Small intestine (tissue), 7 donors: ENCODE measurements around the gene MS4A7. TPM values are rescaled to one million over a fixed set of nuclear protein-coding genes. Genes with fewer than 3 reads are reported as not detected.
A peak's percentile ranks its signal among the peaks of the same experiment; 100 is the strongest.

Experiments used
- DNase-seq, 2 donors: peaks; one replicate each; pipeline versions ENCODE4 v3.0.0 to v3.0.0-alpha.2; 2013
- FAIRE-seq: peaks from 2 replicates; lab custom pipeline; 2012; peaks lifted over from hg19 to GRCh38; lab: Jason Lieb, UNC
- H3K27ac ChIP-seq, 3 donors: one replicate each; pipeline ENCODE4 v1.5.1; 2013; ENCODE audit warnings: low read length in 2 of 3, mild to moderate bottlenecking in 2 of 3, control low read depth in 1 of 3, inconsistent platforms in 1 of 3, low read depth in 1 of 3, moderate library complexity in 1 of 3
- H3K27me3 ChIP-seq, 3 donors: one replicate each; pipeline ENCODE4 v1.6.1; 2013; ENCODE audit warnings: low read length in 3 of 3, inconsistent platforms in 1 of 3; ENCODE audit not compliant: control insufficient read depth in 3 of 3, insufficient read depth in 3 of 3
- H3K36me3 ChIP-seq, 3 donors: one replicate each; pipeline ENCODE4 v1.6.1; 2013; ENCODE audit warnings: low read length in 3 of 3, inconsistent platforms in 1 of 3, low read depth in 1 of 3, mild to moderate bottlenecking in 1 of 3, moderate library complexity in 1 of 3; ENCODE audit not compliant: control insufficient read depth in 3 of 3, insufficient read depth in 2 of 3
- H3K4me1 ChIP-seq, 3 donors: one replicate each; pipeline ENCODE4 v1.6.1; 2013; ENCODE audit warnings: low read length in 2 of 3, inconsistent platforms in 1 of 3, low read depth in 1 of 3, mild to moderate bottlenecking in 1 of 3, moderate library complexity in 1 of 3; ENCODE audit not compliant: control insufficient read depth in 3 of 3, insufficient read depth in 2 of 3
- H3K4me3 ChIP-seq, 3 donors: one replicate each; pipeline ENCODE4 v1.5.1; 2013; ENCODE audit warnings: low read length in 3 of 3, control low read depth in 1 of 3, inconsistent platforms in 1 of 3, low read depth in 1 of 3, mild to moderate bottlenecking in 1 of 3, moderate library complexity in 1 of 3
- H3K9me3 ChIP-seq, 2 donors: one replicate each; pipeline ENCODE4 v1.6.1; 2013; ENCODE audit warnings: low read depth in 1 of 2, low read length in 1 of 2; ENCODE audit not compliant: control insufficient read depth in 2 of 2, insufficient read depth in 1 of 2
- WGBS, 3 donors: extraction: QIAGEN DNeasy Blood & Tissue Kit; methylation state at CpG; one replicate each; pipeline ENCODE4 v1.1.7; 2013; 5-methylcytosine and 5-hydroxymethylcytosine counted together
- polyA plus RNA-seq, 4 donors: library from polyadenylated mRNA; stranded (reverse) in 3 of 4; unstranded in 1 of 4; fragments of 200-250 nt in 3 of 4; fragments of 120-200 nt in 1 of 4; gene quantifications; one replicate each; pipeline versions ENCODE4 v1.2.1 to v1.2.3, GENCODE V29; 2013
- donor health status: healthy with polysubstance abuse.
- donor health status: control.
- donor health status: control.
- donor health status: Bipolar disorder and iron deficiency.
- donor health status: healthy.

The MS4A7 gene
- polyA plus RNA-seq, 4 donors, result 2.2 to 13.2 (median 9.8) TPM

DNA sequence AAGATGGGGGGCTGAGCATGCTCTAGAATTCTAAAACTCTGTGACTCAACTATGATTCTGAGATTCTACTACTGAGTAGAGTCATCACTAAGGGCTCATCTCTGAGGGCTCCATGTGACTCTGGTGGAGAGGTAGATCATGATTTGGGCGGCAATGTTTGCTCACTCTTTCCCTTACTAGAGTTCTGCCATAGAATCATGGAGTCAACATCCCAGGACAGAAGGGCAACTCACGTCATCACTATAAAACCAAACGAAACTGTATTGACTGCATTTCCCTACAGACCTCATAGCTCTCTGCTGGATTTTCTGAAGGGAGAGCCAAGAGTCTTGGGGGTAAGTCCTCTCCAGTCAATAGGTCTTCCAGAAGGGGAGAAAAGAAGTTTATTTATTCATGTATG, 18.1 kb downstream of the MS4A7 start, which contains the start of gene MS4A14:
Gene MS4A14 (plus strand): TSS at position 78 of the 400 bp plus-strand sequence. CDS start 120 bp downstream, at position 198.
- FAIRE-seq, result no peak
- no peak for DNase-seq
- no peak within 1 kb of the TSS for H3K4me3 ChIP-seq
- H3K27ac ChIP-seq, result no peak within 1 kb of the TSS
- H3K36me3 ChIP-seq, result no peaks in the 10 kb centered on the region
- no peaks in the 10 kb centered on the region for H3K4me1 ChIP-seq
- H3K27me3 ChIP-seq, result no peaks in the 10 kb centered on the region
- H3K9me3 ChIP-seq, result no peaks in the 10 kb centered on the region
- WGBS, 3 donors, result 58 to 69% (median 59%) methylated on average over 3 of the region's 3 CpGs

- Histone ChIP-seq H3K36me3 (no peaks in the 10 kb centered on the region), H3K27ac (no peak overlapping the region), H3K9me3 (no peaks in the 10 kb centered on the region), H3K4me3 (no peak overlapping the region), H3K27me3 (no peaks in the 10 kb centered on the region), H3K4me1 (no peaks in the 10 kb centered on the region)
- DNase-seq (no peak), FAIRE-seq (no peak)
- WGBS, 3 donors, result 0 to 11% (median 7%) methylated on average over 1 of the region's 1 CpG
These were observed 18.5 kb downstream of the MS4A7 start for GRCh38 chr11:60396799-60397198.

DNA sequence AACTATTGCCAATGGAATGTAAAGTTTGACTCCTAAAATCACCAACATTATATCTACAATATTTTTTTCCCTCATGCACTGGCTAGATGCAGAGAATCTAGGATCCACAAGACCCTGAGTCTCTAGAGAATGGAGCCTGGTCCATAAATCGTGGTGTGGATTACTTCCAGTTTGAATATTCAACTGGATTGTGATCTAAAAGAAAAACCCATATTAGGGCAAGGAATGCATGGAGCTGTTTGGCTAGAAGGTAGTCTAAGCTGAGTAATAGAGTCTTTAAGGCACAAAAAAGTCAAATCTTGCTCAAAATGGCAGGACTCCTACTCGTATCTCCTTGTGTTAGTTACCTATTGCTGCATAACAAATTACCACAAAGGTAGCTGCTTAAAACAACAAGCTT, 41.7 kb downstream of the MS4A7 start:
- Histone ChIP-seq H3K4me3 (no peak overlapping the region), H3K36me3 (no peaks in the 10 kb centered on the region), H3K9me3 (no peaks in the 10 kb centered on the region), H3K27ac (no peak overlapping the region), H3K27me3 (peaks cover 0 to 3% (median 0%) of the 10 kb centered on the region in 3 donors), H3K4me1 (no peaks in the 10 kb centered on the region)
- WGBS, 3 donors, result 19 to 26% (median 23%) methylated on average over 2 of the region's 2 CpGs
- FAIRE-seq, result no peak
- DNase-seq, result no peak

GRCh38 chr11:60422609-60423008, 44.3 kb downstream of the MS4A7 start:
- DNase-seq, result no peak
- no peak for FAIRE-seq
- H3K4me1 ChIP-seq, result no peaks in the 10 kb centered on the region
- WGBS, 3 donors, result 50 to 84% (median 60%) methylated on average over 1 of the region's 1 CpG
- H3K27me3 ChIP-seq, result peaks cover 0 to 3% (median 0%) of the 10 kb centered on the region in 3 donors
- no peaks in the 10 kb centered on the region for H3K36me3 ChIP-seq
- H3K4me3 ChIP-seq, result no peak overlapping the region
- H3K9me3 ChIP-seq, result no peaks in the 10 kb centered on the region
- H3K27ac ChIP-seq, result no peak overlapping the region

- no peak for DNase-seq
These were observed 50.2 kb downstream of the MS4A7 start for GRCh38 chr11:60428517-60428916.

GRCh38 chr11:60429272-60429671, 50.9 kb downstream of the MS4A7 start, which contains the start of gene MS4A5:
Gene MS4A5, plus strand, starts transcription at chr11:60429572. Its CDS starts 103 bp downstream, at chr11:60429675.
- H3K4me1 ChIP-seq, result peaks cover 0 to 1% (median 0%) of the 10 kb centered on the region in 3 donors
- no peaks in the 10 kb centered on the region for H3K9me3 ChIP-seq
- 96 to 98% (median 98%) methylated on average over 5 of the region's 5 CpGs for WGBS, 3 donors
- no peaks in the 10 kb centered on the region for H3K36me3 ChIP-seq
- H3K27ac ChIP-seq, result no peak within 1 kb of the TSS
- no peak for DNase-seq
- no peak within 1 kb of the TSS for H3K4me3 ChIP-seq
- no peaks in the 10 kb centered on the region for H3K27me3 ChIP-seq
- no peak for FAIRE-seq

More at GRCh38 chr11:60428517-60428916, 50.2 kb downstream of the MS4A7 start:
- Histone ChIP-seq H3K36me3 (no peaks in the 10 kb centered on the region), H3K27ac (no peak overlapping the region), H3K4me3 (no peak overlapping the region), H3K4me1 (peaks cover 0 to 1% (median 0%) of the 10 kb centered on the region in 3 donors), H3K9me3 (no peaks in the 10 kb centered on the region), H3K27me3 (no peaks in the 10 kb centered on the region)
- no peak for FAIRE-seq
- 57 to 71% (median 60%) methylated on average over 2 of the region's 2 CpGs for WGBS, 3 donors

DNA sequence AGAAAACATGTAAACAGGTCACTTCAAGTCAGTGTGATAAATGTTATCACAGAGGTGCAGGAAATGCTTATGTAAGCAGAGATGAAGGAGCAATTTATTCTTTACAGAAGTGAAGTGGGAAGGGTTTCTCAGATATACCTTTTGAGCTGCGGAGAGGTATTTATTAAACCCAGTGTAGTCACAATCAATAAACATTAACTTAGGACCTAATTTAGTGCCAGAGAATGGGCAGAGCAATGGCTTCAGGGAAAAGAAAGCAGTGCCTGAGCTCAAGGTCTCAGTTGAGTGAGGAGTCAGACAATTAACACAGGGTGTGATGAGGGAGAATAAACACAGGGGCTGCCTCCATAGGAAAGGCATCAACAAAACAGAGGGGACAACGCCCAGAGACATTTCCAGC, 52.9 kb downstream of the MS4A7 start:
- H3K4me1 ChIP-seq, result peaks cover 0 to 1% (median 0%) of the 10 kb centered on the region in 3 donors
- 25 to 47% (median 31%) methylated on average over 2 of the region's 2 CpGs for WGBS, 3 donors
- FAIRE-seq, result no peak
- H3K4me3 ChIP-seq, result no peak overlapping the region
- no peaks in the 10 kb centered on the region for H3K36me3 ChIP-seq
- peak; percentile 17 to 18 for DNase-seq
- no peaks in the 10 kb centered on the region for H3K27me3 ChIP-seq
- H3K27ac ChIP-seq, result no peak overlapping the region
- H3K9me3 ChIP-seq, result no peaks in the 10 kb centered on the region

- no peak for FAIRE-seq
- Histone ChIP-seq H3K27ac (no peak overlapping the region), H3K4me3 (no peak overlapping the region), H3K36me3 (no peaks in the 10 kb centered on the region), H3K27me3 (no peaks in the 10 kb centered on the region), H3K9me3 (no peaks in the 10 kb centered on the region), H3K4me1 (peaks cover 0 to 1% (median 0%) of the 10 kb centered on the region in 3 donors)
- no peak for DNase-seq
- WGBS, 3 donors, result 84 to 92% (median 84%) methylated on average over 4 of the region's 4 CpGs
These were observed 55.1 kb downstream of the MS4A7 start for GRCh38 chr11:60433401-60433800.
